Measurements from ENCODE around the gene SNX3. TPM values are rescaled to one million over a fixed set of nuclear protein-coding genes. Genes with fewer than 3 reads are reported as not detected.

The SNX3 gene
- total RNA-seq, 1 donor from 2014 or later, result 122 TPM

DNA sequence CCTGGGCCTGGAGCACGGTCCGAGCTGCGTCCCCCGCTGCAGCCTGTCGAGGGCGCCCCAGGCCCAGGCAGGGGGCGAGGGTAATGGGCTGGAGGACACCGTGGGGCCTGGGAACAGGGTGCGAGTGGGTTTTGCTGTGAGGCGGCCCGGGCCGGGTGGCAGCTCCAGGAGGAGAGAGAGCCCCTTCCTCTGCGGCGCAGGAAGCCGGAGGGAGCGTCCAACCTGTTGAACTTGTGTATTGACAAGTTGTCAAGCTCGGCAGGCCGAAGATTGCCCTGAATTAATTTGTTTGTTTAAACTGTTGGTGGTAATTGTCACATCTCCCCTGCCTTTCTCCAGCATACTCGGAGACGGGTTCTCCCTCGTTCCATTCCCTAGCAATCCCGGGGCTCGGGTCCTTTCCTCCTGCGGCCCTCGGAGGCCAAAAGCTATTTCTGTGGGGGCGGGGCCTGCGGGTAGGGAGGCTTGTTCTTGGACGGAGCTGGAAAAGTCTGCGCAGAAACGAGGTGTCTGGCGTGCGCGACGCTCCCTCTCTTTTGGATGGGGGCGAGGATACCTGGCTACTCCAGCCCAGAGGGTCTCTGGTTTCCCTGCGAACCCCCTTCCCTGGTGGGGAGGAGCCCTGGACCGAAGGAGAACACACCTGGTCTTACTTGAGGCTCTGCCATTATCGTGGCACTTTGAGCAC is 85.1 kb downstream of the SNX3 start:
- H3K9ac ChIP-seq, result no peak overlapping the region
- TF ChIP-seq EZH2phosphoT487 (IDR thresholded peaks at IDR 0.05) (peak; percentile 65), EZH2 (IDR thresholded peaks at IDR 0.05) (no peak), CTCF (IDR thresholded peaks at IDR 0.05) (peak; percentile 62)
- H2AFZ ChIP-seq (replicated peaks), result no peak overlapping the region
- H3K36me3 ChIP-seq, result no peaks in the 10 kb centered on the region
- H3K27me3 ChIP-seq, result peaks cover 99% of the 10 kb centered on the region
- no peak overlapping the region for H3K27ac ChIP-seq
- no peaks in the 10 kb centered on the region for H3K9me3 Mint-ChIP-seq
- H3K4me1 ChIP-seq, result peaks cover 27% of the 10 kb centered on the region
- H3K27ac Mint-ChIP-seq, result no peak overlapping the region
- H3K4me3 ChIP-seq, result peak overlapping the region; percentile 24
- H3K4me2 ChIP-seq, result peak overlapping the region; percentile 73
- H3K4me1 Mint-ChIP-seq, result peaks cover 20% of the 10 kb centered on the region
- no peaks in the 10 kb centered on the region for H3K79me2 ChIP-seq (ENCODE audit: low read depth)
- H3K4me3 Mint-ChIP-seq, result peak overlapping the region; percentile 75
- H3F3A ChIP-seq (ENCODE audit: low read depth), result peaks cover 39% of the 10 kb centered on the region
- no peaks in the 10 kb centered on the region for H3K9me3 ChIP-seq (ENCODE audit: low read depth)
- no peaks in the 10 kb centered on the region for H3K36me3 Mint-ChIP-seq
- peak; percentile 74 for DNase-seq (ENCODE audit: low spot score)
- peaks cover 65% of the 10 kb centered on the region for H4K20me1 ChIP-seq (ENCODE audit: low read depth)
- peaks cover 84% of the 10 kb centered on the region for H3K27me3 Mint-ChIP-seq (ENCODE audit: insufficient read depth, low read depth)

GRCh38 chr6:108175176-108175591 is 85.7 kb downstream of the SNX3 start:
- H2AFZ ChIP-seq (replicated peaks), result no peak overlapping the region
- peak overlapping the region; percentile 73 for H3K4me2 ChIP-seq
- H3K9me3 ChIP-seq (ENCODE audit: low read depth), result no peaks in the 10 kb centered on the region
- H3K4me1 ChIP-seq, result peaks cover 31% of the 10 kb centered on the region
- H3K27me3 Mint-ChIP-seq (ENCODE audit: insufficient read depth, low read depth), result peaks cover 85% of the 10 kb centered on the region
- H3K9me3 Mint-ChIP-seq, result no peaks in the 10 kb centered on the region
- peaks cover 39% of the 10 kb centered on the region for H3F3A ChIP-seq (ENCODE audit: low read depth)
- no peak overlapping the region for H3K4me3 ChIP-seq
- no peak overlapping the region for H3K27ac Mint-ChIP-seq
- no peaks in the 10 kb centered on the region for H3K36me3 ChIP-seq
- TF ChIP-seq CTCF (IDR thresholded peaks at IDR 0.05), result no peak
- TF ChIP-seq EZH2 (IDR thresholded peaks at IDR 0.05), result peak; percentile 37
- TF ChIP-seq EZH2phosphoT487 (IDR thresholded peaks at IDR 0.05), result peak; percentile 48
- no peak for DNase-seq (ENCODE audit: low spot score)
- peaks cover 25% of the 10 kb centered on the region for H3K4me1 Mint-ChIP-seq
- no peaks in the 10 kb centered on the region for H3K79me2 ChIP-seq (ENCODE audit: low read depth)
- H3K9ac ChIP-seq, result no peak overlapping the region
- H3K4me3 Mint-ChIP-seq, result peak overlapping the region; percentile 75
- no peaks in the 10 kb centered on the region for H3K36me3 Mint-ChIP-seq
- no peak overlapping the region for H3K27ac ChIP-seq
- H3K27me3 ChIP-seq, result peaks cover 100% of the 10 kb centered on the region
- peaks cover 71% of the 10 kb centered on the region for H4K20me1 ChIP-seq (ENCODE audit: low read depth)

DNA sequence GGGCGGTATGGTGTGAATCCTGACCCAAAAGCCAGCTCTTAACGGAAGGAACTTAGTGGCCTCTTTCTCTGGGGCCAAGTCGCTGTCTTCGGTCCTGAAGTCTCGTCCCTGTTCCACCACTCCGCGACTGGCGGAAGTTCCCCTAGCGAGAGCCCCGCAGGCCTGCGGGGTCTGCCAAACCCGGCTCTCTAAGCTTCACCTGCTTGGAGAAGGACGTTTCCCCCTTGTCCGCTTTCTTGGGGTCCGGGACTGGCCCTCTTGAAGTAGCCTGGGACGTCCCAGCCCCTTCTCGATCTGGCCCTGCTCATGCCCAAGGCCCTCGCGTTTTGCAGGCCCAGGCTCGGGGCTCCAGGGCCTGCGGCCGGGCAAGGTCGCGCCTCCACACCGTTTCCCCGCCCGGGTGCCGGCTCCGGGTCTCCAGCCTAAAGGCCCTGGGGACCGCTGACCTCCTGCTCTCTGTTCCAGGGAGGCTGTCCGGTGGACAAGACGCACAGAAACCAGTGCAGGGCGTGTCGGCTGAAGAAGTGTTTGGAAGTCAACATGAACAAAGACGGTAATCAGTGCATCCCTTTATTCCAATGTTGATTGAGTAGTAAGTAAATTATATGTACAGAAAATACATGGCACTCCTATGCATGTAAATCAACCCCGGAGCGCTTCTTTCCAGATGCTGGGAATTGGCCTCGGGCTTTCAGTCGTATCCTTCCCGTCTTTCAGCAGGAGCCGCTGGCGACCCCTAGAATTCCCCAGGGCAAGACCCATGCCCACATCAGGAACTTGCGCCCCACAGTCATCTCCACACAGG is 86.3 kb downstream of the SNX3 start:
- no peaks in the 10 kb centered on the region for H3K36me3 Mint-ChIP-seq
- no peak overlapping the region for H3K4me3 ChIP-seq
- H3K9me3 ChIP-seq (ENCODE audit: low read depth), result no peaks in the 10 kb centered on the region
- H3K27ac ChIP-seq, result no peak overlapping the region
- H3K27ac Mint-ChIP-seq, result no peak overlapping the region
- no peaks in the 10 kb centered on the region for H3K36me3 ChIP-seq
- no peaks in the 10 kb centered on the region for H3K9me3 Mint-ChIP-seq
- peaks cover 100% of the 10 kb centered on the region for H3K27me3 ChIP-seq
- peak overlapping the region; percentile 56 for H3K4me2 ChIP-seq
- H3F3A ChIP-seq (ENCODE audit: low read depth), result peaks cover 36% of the 10 kb centered on the region
- peaks cover 25% of the 10 kb centered on the region for H3K4me1 Mint-ChIP-seq
- H3K79me2 ChIP-seq (ENCODE audit: low read depth), result no peaks in the 10 kb centered on the region
- no peak overlapping the region for H2AFZ ChIP-seq (replicated peaks)
- H3K9ac ChIP-seq, result no peak overlapping the region
- peak overlapping the region; percentile 75 for H3K4me3 Mint-ChIP-seq
- peaks cover 30% of the 10 kb centered on the region for H3K4me1 ChIP-seq
- peaks cover 77% of the 10 kb centered on the region for H4K20me1 ChIP-seq (ENCODE audit: low read depth)
- DNase-seq (ENCODE audit: low spot score), result peak; percentile 91
- H3K27me3 Mint-ChIP-seq (ENCODE audit: insufficient read depth, low read depth), result peaks cover 87% of the 10 kb centered on the region
- TF ChIP-seq EZH2 (IDR thresholded peaks at IDR 0.05), result peak; percentile 80
- TF ChIP-seq CTCF (IDR thresholded peaks at IDR 0.05), result no peak
- TF ChIP-seq EZH2phosphoT487 (IDR thresholded peaks at IDR 0.05), result peak; percentile 40

Measured in neural progenitor cell (in vitro differentiated cells).